HL-60 (cell line): ENCODE results near the gene STK32B.

Source experiments
- GABPA ChIP-seq: IDR thresholded peaks from 2 replicates; pipeline ENCODE4 v1.6.1; 2012; ENCODE audit warnings: low read depth
- TF ChIP-seq, protein P1 (sequence below): IDR thresholded peaks from one replicate; pipeline ENCODE4 v1.5.1; 2011; ENCODE audit warnings: low read length, control low read depth, inconsistent platforms; ENCODE audit not compliant: insufficient read depth

DNA sequence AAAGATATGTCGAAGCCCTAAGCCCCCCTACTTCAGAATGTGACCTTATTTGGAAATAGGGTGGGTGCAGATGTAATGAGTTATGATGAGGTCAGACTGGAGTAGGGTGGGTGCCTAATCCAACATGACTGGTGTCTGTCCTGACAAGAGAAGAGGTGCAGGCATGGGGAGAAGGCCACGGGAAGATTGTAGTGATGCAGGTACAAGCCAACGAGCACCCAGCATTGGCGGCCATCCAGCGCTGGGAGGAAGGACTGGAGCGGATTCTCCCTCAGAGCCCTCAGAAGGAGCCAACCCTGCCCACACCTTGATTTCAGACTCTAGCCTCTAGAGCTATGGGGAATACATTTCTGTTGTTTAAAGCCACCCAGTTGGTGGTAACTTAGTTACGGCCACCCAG lies 419.9 kb downstream of the STK32B start:
- TF ChIP-seq, protein P1, sequence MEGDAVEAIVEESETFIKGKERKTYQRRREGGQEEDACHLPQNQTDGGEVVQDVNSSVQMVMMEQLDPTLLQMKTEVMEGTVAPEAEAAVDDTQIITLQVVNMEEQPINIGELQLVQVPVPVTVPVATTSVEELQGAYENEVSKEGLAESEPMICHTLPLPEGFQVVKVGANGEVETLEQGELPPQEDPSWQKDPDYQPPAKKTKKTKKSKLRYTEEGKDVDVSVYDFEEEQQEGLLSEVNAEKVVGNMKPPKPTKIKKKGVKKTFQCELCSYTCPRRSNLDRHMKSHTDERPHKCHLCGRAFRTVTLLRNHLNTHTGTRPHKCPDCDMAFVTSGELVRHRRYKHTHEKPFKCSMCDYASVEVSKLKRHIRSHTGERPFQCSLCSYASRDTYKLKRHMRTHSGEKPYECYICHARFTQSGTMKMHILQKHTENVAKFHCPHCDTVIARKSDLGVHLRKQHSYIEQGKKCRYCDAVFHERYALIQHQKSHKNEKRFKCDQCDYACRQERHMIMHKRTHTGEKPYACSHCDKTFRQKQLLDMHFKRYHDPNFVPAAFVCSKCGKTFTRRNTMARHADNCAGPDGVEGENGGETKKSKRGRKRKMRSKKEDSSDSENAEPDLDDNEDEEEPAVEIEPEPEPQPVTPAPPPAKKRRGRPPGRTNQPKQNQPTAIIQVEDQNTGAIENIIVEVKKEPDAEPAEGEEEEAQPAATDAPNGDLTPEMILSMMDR: no peak
- TF ChIP-seq GABPA: no peak
